Natural killer cell (primary cell): Measurements from ENCODE around the gene SMYD2. TPM values are rescaled to one million over a fixed set of nuclear protein-coding genes. Genes with fewer than 3 reads are reported as not detected.

ENCODE experiments used
- ATAC-seq, 3 donors: fragments of 150-1000 bp in 2 of 3; fragments of 200-7000 bp in 1 of 3; cut with Tn5 transposase; 1 replicate in 1 of 3; 2 replicates in 2 of 3; pipeline ENCODE4 v1.10.0; 2021; ENCODE audit warnings: mild to moderate bottlenecking in 2 of 3, moderate library complexity in 2 of 3
- DNase-seq, 2 donors: peaks; one replicate each; pipeline versions ENCODE4 v3.0.0 to v3.0.0-alpha.2; 2013 to 2021; ENCODE audit warnings: mixed read lengths in 1 of 2
- H3K27ac ChIP-seq: one replicate; pipeline ENCODE4 v1.5.1; 2013; ENCODE audit warnings: mild to moderate bottlenecking, low read length
- H3K27me3 ChIP-seq: one replicate; pipeline ENCODE4 v1.6.1; 2013; ENCODE audit warnings: low read length; ENCODE audit not compliant: control insufficient read depth, insufficient read depth
- H3K36me3 ChIP-seq: one replicate; pipeline ENCODE4 v1.6.1; 2013; ENCODE audit warnings: low read length; ENCODE audit not compliant: control insufficient read depth, insufficient read depth
- H3K4me1 ChIP-seq: one replicate; pipeline ENCODE4 v1.6.1; 2013; ENCODE audit warnings: low read length; ENCODE audit not compliant: control insufficient read depth, insufficient read depth
- H3K4me3 ChIP-seq: one replicate; pipeline ENCODE4 v1.5.1; 2013; ENCODE audit warnings: low read length
- H3K9me3 ChIP-seq: one replicate; pipeline ENCODE4 v1.6.1; 2013; ENCODE audit warnings: low read length; ENCODE audit not compliant: control insufficient read depth, insufficient read depth
- H3K27ac Mint-ChIP-seq, 2 donors: one replicate each; pipeline ENCODE4 v1.8.0; 2022; ENCODE audit warnings: mild to moderate bottlenecking in 2 of 2, mixed read lengths in 2 of 2, moderate library complexity in 1 of 2
- H3K27me3 Mint-ChIP-seq, 2 donors: one replicate each; pipeline ENCODE4 v1.8.0; 2022; ENCODE audit warnings: low read depth in 2 of 2, mixed read lengths in 2 of 2
- H3K36me3 Mint-ChIP-seq: one replicate; pipeline ENCODE4 v1.8.0; 2022; ENCODE audit warnings: mixed read lengths
- H3K4me1 Mint-ChIP-seq, 2 donors: one replicate each; pipeline ENCODE4 v1.8.0; 2022; ENCODE audit warnings: mixed read lengths in 2 of 2
- H3K4me3 Mint-ChIP-seq: one replicate; pipeline ENCODE4 v1.8.0; 2022; ENCODE audit warnings: mild to moderate bottlenecking, moderate library complexity, mixed read lengths
- H3K9me3 Mint-ChIP-seq, 2 donors: one replicate each; pipeline ENCODE4 v1.8.0; 2022; ENCODE audit warnings: mixed read lengths in 2 of 2
- CTCF ChIP-seq: fragments of 200-600 bp; IDR thresholded peaks from one replicate; pipeline ENCODE4 v1.8.0; 2022; ENCODE audit warnings: antibody characterized with exemption
- WGBS: methylation state at CpG from one replicate; pipeline ENCODE4 v1.1.7; 2013; ENCODE audit warnings: missing lambda C conversion rate; ENCODE audit not compliant: insufficient coverage; 5-methylcytosine and 5-hydroxymethylcytosine counted together
- intact Hi-C: fragments of 100-400 bp; cut with micrococcal nuclease; formaldehyde crosslinking; loops from one replicate; pipeline ENCODE4 v1.14.2; 2022
- total RNA-seq, 4 donors: library from RNA; stranded (reverse); fragments of 120-200 nt in 1 of 4; gene quantifications; one replicate each; pipeline versions ENCODE4 v1.2.3 to v1.2.4, GENCODE V29; 2013 to 2022

Gene SMYD2
- total RNA-seq, 3 donors from 2014 or later (not counting 1 experiment from before 2014, with no cell fraction given): 23.1 to 27.8 (median 26.9) TPM

- Mint-ChIP-seq H3K4me1 (peaks cover 16 to 24% of the 10 kb centered on the region in 2 donors), H3K27me3 (no peaks in the 10 kb centered on the region), H3K9me3 (no peaks in the 10 kb centered on the region), H3K27ac (no peak overlapping the region), H3K36me3 (no peaks in the 10 kb centered on the region), H3K4me3 (no peak overlapping the region)
- intact Hi-C loops: no loop called here
- no peak for TF ChIP-seq CTCF
- Histone ChIP-seq H3K4me1 (no peaks in the 10 kb centered on the region), H3K9me3 (no peaks in the 10 kb centered on the region), H3K36me3 (no peaks in the 10 kb centered on the region), H3K27me3 (no peaks in the 10 kb centered on the region), H3K27ac (no peak overlapping the region), H3K4me3 (no peak overlapping the region)
- DNase-seq: no peak
- no peak for ATAC-seq
These were observed 20.6 kb downstream of the SMYD2 start for GRCh38 chr1:214301526-214301925.

DNA sequence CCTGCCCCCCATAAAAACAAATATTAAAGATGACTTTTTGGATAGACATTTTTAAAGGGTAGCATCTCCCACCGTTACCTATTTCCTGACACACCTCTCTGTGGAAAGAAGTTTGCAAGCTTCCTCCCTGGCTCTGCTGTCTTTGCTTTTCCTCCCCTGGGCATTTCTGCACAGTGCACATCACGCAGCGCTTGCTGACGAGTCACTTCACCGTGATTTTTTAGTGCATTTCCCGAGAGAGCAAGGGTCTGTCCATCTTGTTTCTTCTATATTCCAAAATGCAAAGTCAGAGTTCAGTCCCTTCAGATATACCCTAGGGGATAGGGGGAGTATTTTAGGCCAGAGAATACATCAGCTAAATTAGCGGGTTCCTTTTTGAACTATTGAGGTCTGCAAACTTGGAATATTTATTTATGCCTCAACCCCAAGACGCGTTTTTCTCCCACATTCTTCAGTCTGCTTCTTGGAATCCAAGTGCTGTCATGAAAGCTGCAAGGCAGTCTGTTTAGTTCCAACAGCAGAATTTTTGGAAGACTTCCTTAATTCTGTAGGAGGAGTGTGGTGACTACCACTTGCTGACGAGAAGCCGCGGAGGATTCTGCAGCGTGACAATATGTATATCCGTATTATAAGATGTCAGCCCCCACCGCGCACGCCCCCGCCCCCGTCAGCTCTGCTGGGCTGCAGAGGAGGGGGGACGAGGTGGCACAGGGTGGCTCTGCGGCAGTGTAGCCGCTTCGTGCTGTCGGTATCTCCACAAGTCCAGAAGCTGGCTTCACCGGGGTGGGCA, 22.4 kb downstream of the SMYD2 start:
- Mint-ChIP-seq H3K36me3 (no peaks in the 10 kb centered on the region), H3K9me3 (no peaks in the 10 kb centered on the region), H3K4me1 (peaks cover 20 to 28% of the 10 kb centered on the region in 2 donors), H3K27ac (no peak overlapping the region), H3K27me3 (no peaks in the 10 kb centered on the region), H3K4me3 (no peak overlapping the region)
- Histone ChIP-seq H3K4me3 (no peak overlapping the region), H3K36me3 (no peaks in the 10 kb centered on the region), H3K27ac (no peak overlapping the region), H3K27me3 (no peaks in the 10 kb centered on the region), H3K4me1 (no peaks in the 10 kb centered on the region), H3K9me3 (no peaks in the 10 kb centered on the region)
- no peak for DNase-seq
- intact Hi-C loops: no loop called here
- ATAC-seq: no peak
- 82% methylated on average over 25 of the region's 25 CpGs for WGBS
- no peak for TF ChIP-seq CTCF

GRCh38 chr1:214305164-214305751, 24.3 kb downstream of the SMYD2 start:
- Histone ChIP-seq H3K27me3 (no peaks in the 10 kb centered on the region), H3K36me3 (no peaks in the 10 kb centered on the region), H3K4me3 (no peak overlapping the region), H3K9me3 (no peaks in the 10 kb centered on the region), H3K27ac (no peak overlapping the region), H3K4me1 (no peaks in the 10 kb centered on the region)
- no peak for ATAC-seq
- Mint-ChIP-seq H3K4me1 (peaks cover 25 to 43% of the 10 kb centered on the region in 2 donors), H3K4me3 (no peak overlapping the region), H3K36me3 (no peaks in the 10 kb centered on the region), H3K9me3 (no peaks in the 10 kb centered on the region), H3K27me3 (no peaks in the 10 kb centered on the region), H3K27ac (no peak overlapping the region)
- DNase-seq: no peak
- no peak for TF ChIP-seq CTCF
- intact Hi-C loops: no loop called here
- 95% methylated on average over 8 of the region's 9 CpGs for WGBS
